IPS-18a (cell line): Measurements from ENCODE around the gene PLEKHJ1.

ENCODE experiments used
- H3K27ac ChIP-seq: one replicate; pipeline ENCODE4 v1.5.1; 2013; ENCODE audit warnings: low read length
- H3K27me3 ChIP-seq: one replicate; pipeline ENCODE4 v1.6.1; 2013; ENCODE audit warnings: mild to moderate bottlenecking, low read length; ENCODE audit not compliant: control insufficient read depth, insufficient read depth
- H3K36me3 ChIP-seq: one replicate; pipeline ENCODE4 v1.6.1; 2013; ENCODE audit warnings: low read depth, low read length; ENCODE audit not compliant: control insufficient read depth
- H3K4me1 ChIP-seq: one replicate; pipeline ENCODE4 v1.6.1; 2013; ENCODE audit warnings: low read depth, low read length; ENCODE audit not compliant: control insufficient read depth
- H3K4me3 ChIP-seq: one replicate; pipeline ENCODE4 v1.5.1; 2013; ENCODE audit warnings: low read length
- H3K9ac ChIP-seq: one replicate; pipeline ENCODE4 v1.6.1; 2013; ENCODE audit warnings: mild to moderate bottlenecking, low read length, moderate library complexity
- H3K9me3 ChIP-seq: one replicate; pipeline ENCODE4 v1.6.1; 2013; ENCODE audit warnings: low read depth, low read length; ENCODE audit not compliant: control insufficient read depth

PLEKHJ1 gene

DNA sequence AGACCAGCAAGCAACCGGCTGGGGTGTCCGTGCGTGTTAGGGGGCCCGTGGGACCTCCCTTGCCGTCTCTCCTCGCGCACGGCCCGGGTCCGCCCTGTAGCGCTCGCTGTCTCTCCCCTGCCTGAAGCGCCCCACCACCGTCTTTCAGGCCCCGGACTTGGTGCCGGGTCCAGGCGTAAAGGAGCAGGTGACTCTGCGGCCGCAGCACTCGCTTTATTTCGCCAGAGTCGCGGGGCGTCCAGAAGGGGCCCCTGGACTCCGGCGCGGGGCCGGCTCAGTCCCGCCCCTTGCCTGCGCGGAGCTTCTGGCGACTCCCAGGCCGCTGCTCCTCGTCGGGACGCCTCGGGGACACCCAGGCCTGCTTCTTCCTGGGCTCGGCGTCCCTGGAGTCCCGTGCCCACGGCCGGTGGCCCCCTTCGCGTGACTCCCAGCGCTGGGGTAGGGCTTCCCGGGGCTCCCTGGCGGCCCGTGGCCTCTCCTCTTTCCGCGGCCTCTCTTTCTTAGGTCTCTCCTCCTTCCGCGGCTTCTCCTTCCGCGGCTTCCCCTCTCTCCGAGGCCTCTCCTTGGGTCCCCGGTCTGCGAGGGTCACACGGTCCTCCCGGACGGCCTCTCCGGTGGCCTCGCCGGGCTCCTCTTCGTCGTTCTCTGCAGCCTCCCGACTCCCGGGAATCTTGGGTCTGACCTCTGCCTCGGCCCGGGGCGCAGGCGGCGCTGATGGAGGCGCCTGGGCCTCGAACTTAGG lies 16.1 kb upstream of the PLEKHJ1 start:
- H3K36me3 ChIP-seq = peaks cover 2% of the 10 kb centered on the region
- H3K4me1 ChIP-seq = no peaks in the 10 kb centered on the region
- no peak overlapping the region for H3K4me3 ChIP-seq
- no peak overlapping the region for H3K27ac ChIP-seq
- peaks cover 25% of the 10 kb centered on the region for H3K27me3 ChIP-seq
- H3K9me3 ChIP-seq = no peaks in the 10 kb centered on the region
- no peak overlapping the region for H3K9ac ChIP-seq

GRCh38 chr19:2251106-2252054 lies 15.3 kb upstream of the PLEKHJ1 start:
- no peaks in the 10 kb centered on the region for H3K4me1 ChIP-seq
- H3K9me3 ChIP-seq = no peaks in the 10 kb centered on the region
- H3K36me3 ChIP-seq = peaks cover 10% of the 10 kb centered on the region
- H3K4me3 ChIP-seq = no peak overlapping the region
- no peak overlapping the region for H3K9ac ChIP-seq
- peaks cover 25% of the 10 kb centered on the region for H3K27me3 ChIP-seq
- no peak overlapping the region for H3K27ac ChIP-seq

DNA sequence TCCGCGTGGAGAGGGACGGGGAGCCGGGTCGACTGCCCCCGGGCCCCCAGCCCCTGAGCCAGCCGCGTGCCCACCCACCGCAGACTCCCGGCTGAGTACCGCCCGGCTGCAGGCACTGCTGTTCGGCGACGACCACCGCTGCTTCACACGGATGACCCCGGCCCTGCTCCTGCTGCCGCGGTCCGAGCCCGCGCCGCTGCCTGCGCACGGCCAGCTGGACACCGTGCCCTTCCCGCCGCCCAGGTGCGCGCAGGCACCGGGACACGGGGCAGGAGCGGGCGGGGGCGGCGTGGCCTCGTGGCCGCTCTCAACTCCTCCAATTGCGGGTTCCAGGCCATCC lies 14.6 kb upstream of the PLEKHJ1 start:
- Histone ChIP-seq H3K4me1 (no peaks in the 10 kb centered on the region), H3K27ac (no peak overlapping the region), H3K36me3 (peaks cover 17% of the 10 kb centered on the region), H3K9ac (no peak overlapping the region), H3K27me3 (peaks cover 25% of the 10 kb centered on the region), H3K4me3 (no peak overlapping the region), H3K9me3 (no peaks in the 10 kb centered on the region)

GRCh38 chr19:2249880-2250765 lies 14.0 kb upstream of the PLEKHJ1 start:
- peaks cover 23% of the 10 kb centered on the region for H3K36me3 ChIP-seq
- H3K9me3 ChIP-seq = no peaks in the 10 kb centered on the region
- H3K9ac ChIP-seq = no peak overlapping the region
- no peaks in the 10 kb centered on the region for H3K4me1 ChIP-seq
- peaks cover 25% of the 10 kb centered on the region for H3K27me3 ChIP-seq
- H3K4me3 ChIP-seq = no peak overlapping the region
- no peak overlapping the region for H3K27ac ChIP-seq

GRCh38 chr19:2249010-2249866 lies 13.1 kb upstream of the PLEKHJ1 start, which contains the start of gene AMH:
AMH (plus strand) TSS chr19:2249323; CDS start chr19:2249333, 10 bp downstream.
- peaks cover 24% of the 10 kb centered on the region for H3K27me3 ChIP-seq
- peaks cover 32% of the 10 kb centered on the region for H3K36me3 ChIP-seq
- no peak within 1 kb of the TSS for H3K4me3 ChIP-seq
- no peaks in the 10 kb centered on the region for H3K9me3 ChIP-seq
- H3K4me1 ChIP-seq = no peaks in the 10 kb centered on the region
- H3K9ac ChIP-seq = no peak within 1 kb of the TSS
- H3K27ac ChIP-seq = no peak within 1 kb of the TSS

DNA sequence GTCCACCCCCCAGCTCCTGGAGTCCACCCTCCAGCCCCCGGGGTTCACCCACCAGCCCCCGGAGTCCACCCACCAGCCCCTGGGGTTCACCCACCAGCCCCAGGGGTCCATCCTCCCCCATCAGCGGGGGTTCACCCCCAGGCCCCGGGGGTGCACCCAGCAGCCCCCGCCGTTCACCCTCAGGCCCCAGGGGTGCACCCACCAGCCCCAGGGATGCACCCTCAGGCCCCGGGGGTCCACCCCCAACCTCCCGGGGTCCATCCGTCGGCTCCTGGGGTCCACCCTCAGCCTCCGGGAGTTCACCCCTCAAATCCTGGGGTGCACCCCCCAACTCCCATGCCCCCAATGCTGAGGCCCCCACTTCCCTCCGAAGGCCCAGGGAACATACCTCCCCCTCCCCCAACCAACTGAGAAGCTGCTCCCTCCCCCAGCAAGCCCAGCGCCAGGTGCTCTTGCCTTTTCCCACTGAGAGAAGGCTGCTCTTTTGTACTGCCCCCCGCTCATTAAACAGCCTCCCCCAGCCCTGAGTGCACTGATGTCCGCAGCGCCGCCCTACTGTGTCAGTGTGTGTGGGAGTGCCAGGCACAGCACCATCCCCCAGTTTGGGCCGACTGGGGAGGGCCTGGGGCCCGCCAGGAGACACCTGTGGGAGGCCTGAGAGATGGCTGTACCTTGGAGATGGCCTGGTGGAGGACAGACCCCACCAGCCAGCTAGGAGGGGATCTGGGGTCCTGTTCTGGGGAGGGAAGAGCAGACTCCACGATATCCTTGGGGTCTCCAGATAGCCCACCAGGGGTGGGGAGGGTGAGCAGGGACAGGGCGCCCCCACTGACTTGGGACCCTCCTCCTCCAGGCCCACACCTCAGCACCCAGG lies 12.2 kb upstream of the PLEKHJ1 start:
- Histone ChIP-seq H3K9ac (no peak overlapping the region), H3K4me1 (no peaks in the 10 kb centered on the region), H3K27ac (no peak overlapping the region), H3K36me3 (peaks cover 41% of the 10 kb centered on the region), H3K27me3 (peaks cover 15% of the 10 kb centered on the region), H3K9me3 (no peaks in the 10 kb centered on the region), H3K4me3 (no peak overlapping the region)

DNA sequence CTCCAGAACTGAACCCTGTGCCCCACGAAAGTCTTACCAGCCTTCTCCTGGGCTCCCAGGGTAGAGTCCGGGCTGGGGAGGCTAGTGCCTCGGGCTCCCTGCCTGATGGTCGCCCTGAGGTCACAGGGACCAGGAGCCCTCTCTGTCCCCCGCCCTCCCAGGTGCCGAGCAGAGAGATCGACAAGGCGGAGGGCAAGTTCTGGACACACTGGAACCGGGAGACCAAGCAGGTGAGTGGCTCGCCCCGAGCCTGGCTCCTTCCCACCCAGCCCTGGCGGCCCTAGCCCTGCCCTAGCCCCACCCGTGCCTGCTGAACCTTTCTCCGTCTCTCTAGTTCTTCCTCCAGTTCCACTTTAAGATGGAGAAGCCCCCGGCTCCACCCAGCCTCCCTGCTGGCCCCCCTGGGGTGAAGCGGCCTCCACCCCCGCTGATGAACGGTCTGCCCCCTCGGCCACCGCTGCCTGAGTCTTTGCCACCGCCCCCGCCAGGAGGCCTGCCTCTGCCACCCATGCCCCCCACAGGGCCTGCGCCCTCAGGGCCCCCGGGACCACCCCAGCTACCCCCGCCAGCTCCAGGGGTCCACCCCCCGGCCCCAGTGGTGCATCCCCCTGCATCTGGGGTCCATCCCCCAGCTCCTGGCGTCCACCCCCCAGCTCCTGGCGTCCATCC lies 11.4 kb upstream of the PLEKHJ1 start:
- no peak overlapping the region for H3K9ac ChIP-seq
- peaks cover 7% of the 10 kb centered on the region for H3K27me3 ChIP-seq
- no peaks in the 10 kb centered on the region for H3K4me1 ChIP-seq
- H3K27ac ChIP-seq = no peak overlapping the region
- no peaks in the 10 kb centered on the region for H3K9me3 ChIP-seq
- H3K4me3 ChIP-seq = no peak overlapping the region
- peaks cover 43% of the 10 kb centered on the region for H3K36me3 ChIP-seq

- no peak overlapping the region for H3K27ac ChIP-seq
- H3K9me3 ChIP-seq = no peaks in the 10 kb centered on the region
- H3K4me1 ChIP-seq = no peaks in the 10 kb centered on the region
- H3K9ac ChIP-seq = no peak overlapping the region
- H3K36me3 ChIP-seq = peaks cover 43% of the 10 kb centered on the region
- peaks cover under 1% of the 10 kb centered on the region for H3K27me3 ChIP-seq
- no peak overlapping the region for H3K4me3 ChIP-seq
Observed at GRCh38 chr19:2246801-2247361, 10.8 kb upstream of the PLEKHJ1 start.

GRCh38 chr19:2246014-2246620 lies 10.0 kb upstream of the PLEKHJ1 start:
- Histone ChIP-seq H3K36me3 (peaks cover 43% of the 10 kb centered on the region), H3K9ac (no peak overlapping the region), H3K9me3 (no peaks in the 10 kb centered on the region), H3K4me3 (no peak overlapping the region), H3K27ac (no peak overlapping the region), H3K4me1 (no peaks in the 10 kb centered on the region), H3K27me3 (no peaks in the 10 kb centered on the region)
